RKO (cell line): ENCODE results near the gene C2.

ENCODE experiments used
- DNase-seq: peaks from one replicate; pipeline ENCODE4 v3.0.0-alpha.2; 2016; ENCODE audit warnings: low spot score

Gene C2

DNA sequence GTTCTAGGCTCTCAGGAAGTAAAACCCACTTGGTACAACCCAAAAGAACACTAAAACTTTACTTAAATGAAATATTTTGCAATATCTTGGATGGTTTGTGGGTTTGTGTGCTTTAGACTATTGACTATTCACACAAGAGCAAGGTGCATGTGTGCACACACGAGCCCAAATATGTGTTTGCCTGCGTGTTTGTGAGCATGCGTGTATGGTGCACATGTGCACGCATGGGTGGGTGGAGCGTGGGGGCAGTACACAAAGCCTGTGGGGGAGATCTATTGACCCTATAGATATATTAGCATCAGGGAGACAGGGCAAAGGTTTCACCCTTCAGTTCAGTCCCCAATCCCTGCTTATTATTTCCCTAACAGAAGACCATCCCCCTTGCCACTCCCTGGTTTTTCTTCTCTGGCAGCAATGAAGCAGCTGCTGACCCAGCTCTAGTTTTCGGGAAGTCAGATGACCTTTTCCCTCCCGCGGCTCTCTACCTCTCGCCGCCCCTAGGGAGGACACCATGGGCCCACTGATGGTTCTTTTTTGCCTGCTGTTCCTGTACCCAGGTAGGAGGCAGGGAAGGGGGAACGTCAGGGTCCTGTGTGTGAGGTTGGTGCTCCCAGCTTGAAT is at the start of gene C2:
C2 (plus strand) TSS at position 476 of the 621 bp plus-strand sequence; CDS start at position 512, 36 bp downstream.
- no peak for DNase-seq

- no peak for DNase-seq
Measured at GRCh38 chr6:31878222-31878621, 49.3 kb upstream of the C2 start.

DNA sequence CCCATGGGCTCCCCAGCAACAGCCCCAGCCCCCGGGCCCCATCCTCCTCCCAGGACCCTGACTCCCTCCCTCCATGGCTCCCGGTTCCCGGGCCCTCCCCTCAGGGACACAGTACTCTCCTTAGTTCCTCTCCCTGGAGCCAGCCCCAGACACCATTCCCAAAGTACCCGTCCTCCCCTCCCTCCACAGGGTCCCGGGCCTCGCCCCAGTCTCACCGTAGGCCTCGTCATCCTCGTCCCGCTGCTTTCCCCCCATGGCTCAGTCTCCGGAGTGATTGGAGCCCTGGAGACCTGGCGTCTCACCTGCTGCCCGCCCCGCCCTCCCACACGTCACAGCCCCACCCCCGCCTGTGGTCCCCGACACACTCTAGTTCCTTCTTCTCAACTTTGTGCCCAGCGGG is 48.8 kb upstream of the C2 start, which contains the start of gene SLC44A4:
SLC44A4 (minus strand) TSS at position 272 of the 400 bp plus-strand sequence; CDS start at position 255, 17 bp downstream.
- no peak for DNase-seq

DNA sequence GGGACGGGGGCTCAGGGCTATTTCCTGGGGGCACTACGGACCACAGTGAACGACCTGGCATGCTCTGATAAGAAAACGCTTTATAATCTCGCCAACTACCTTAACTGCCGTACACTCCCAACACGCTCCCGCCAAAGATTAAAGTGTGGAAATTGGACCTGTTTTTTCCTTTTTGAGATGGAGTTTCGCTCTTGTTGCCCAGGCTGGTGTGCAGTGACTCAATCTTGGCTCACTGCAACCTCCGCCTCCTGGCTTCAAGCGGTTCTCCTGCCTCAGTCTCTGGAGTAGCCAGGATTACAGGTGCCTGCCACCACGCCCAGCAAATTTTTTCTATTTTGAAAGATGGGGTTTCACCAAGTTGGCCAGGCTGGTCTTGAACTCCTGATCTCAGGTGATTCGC is 48.4 kb upstream of the C2 start:
- DNase-seq: no peak

DNA sequence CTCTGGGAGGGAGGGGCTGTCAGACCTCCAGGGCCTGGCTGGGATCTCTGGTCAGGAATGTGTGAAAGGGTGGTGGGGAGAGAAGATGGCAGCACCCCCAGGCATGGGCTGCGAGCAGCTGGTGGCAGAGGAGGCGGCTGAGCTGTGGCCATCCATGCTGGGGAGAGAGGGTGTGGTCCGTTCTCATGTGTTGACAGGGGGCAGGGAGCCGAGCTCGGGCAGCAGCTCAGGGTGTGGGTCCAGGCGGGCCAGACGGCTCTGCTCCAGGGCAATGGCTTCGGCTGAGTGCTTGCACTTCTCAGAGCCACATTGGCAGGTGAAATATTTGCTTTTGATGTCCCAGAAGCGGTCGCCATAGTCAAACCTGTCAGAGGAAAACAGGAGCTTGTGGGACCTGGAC is 47.6 kb upstream of the C2 start:
- DNase-seq: no peak

DNA sequence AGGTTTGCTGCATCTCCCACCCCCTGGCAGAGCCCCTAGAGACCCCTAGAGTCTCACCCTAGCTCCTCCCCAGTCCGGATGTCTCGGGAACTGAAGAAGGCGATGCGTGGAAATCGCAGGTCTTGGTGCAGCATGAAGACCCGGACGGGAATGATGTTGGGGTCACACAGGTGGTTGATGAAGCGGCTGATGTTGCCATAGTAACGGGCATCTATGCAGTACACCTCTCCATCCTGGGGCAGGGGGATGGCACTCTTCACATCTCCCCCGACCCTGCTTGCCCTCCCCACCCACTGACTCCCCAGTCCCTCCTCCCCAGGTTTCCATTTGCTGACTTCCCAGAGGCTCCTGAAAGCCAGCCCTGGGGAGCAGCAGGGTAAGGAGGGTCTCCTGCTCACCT is 46.9 kb upstream of the C2 start:
- no peak for DNase-seq

DNA sequence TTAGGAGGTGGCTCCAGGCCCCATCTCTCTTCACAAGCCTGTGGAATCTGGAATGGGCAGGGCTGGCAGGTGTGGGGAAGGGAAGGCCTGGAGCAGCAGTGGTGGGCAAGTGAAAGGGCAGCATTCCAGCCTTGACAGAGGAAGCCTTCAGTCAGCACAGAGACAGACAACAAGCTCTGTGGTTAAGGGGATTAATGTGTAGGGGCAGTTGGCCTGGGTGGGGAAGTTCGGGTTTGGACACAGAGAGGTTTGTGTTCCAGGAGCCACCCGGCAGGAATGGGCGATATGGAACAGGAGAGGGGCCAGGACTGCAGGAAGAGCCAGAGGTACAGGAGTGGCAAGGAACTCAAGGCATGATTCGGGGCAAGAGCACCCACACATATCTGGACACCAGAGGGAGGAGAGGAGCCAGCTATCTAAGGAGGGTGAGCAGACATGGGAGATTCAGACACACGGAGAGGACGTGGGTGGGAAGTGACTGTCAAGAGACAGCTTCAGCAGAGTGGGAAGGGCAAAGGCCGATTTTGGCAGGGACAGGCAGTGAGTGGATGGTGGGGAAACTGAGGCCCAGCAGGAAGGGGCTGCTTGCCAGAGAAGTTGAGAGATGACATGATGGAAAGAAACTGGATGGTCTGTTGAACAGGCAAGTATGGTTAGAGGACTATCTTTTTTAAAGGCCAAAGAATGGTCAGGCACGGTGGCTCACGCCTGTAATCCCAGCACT is 46.2 kb upstream of the C2 start:
- no peak for DNase-seq

GRCh38 chr6:31882344-31882743 is 45.2 kb upstream of the C2 start:
- DNase-seq: no peak

DNA sequence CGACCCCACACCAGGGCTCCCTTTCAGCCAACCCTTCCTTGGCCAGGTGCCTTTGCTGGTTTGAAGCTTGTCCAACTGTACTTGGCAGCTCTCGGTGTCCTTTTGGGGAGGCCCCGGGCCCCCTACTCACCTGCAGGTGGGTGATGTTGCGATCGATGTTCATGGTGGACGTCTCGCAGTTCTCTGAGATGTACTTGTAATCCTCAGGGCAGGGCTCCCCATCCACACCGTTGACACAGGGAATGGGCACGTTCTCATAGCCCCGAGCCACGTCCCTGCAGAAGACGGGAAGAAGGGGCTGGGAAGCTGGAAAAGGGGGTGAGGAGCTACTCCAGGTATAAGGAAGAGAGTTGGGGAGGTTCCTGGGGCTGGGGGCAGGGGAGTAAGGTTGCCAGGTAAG is 43.8 kb upstream of the C2 start:
- DNase-seq: no peak

DNA sequence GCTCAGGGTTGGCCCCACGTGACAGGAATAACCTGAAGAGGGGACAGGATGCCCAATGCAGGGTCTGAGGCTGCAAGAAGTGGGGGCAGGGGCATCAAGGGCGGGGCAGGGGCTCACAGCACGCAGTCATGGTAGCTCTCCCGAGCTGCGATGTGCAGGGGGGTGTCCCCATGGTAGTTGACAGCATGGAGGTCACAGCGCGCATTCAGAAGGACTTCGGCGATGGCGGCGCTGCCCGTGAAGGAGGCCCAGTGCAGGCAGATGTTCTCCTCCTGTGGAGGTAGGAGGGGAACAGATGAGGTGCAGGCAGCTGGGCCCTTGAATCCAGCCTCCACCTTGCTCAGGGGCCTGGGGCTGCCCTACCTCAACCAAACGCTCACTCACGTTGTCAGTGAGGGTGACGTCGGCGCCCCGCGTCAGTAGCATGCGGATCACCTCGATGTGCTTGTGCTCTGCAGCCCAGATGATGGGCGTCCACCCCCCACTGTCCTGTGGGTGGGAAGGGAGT is 42.9 kb upstream of the C2 start:
- no peak for DNase-seq

DNA sequence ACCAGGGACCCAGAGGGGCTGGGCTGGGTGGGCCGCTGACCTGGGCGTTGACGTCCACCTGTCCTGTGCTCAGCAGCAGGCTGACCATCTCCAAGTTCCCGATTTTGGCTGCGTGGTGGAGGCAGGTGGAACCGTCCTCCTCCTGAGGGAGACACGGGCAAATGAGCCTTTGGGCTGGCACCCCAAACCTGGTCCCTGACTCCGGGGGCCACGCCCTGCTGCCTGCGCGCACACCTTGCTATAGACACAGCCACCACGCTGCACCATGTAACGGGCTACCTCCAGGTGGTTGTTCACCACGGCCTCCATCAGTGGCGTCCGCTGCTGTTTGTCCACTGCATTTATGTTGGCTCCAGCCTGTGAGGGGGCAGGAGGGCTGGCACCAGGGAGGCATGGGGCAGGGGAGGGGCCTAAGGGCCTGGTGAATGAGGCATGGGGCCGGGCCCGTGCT is 41.0 kb upstream of the C2 start:
- DNase-seq: no peak

DNA sequence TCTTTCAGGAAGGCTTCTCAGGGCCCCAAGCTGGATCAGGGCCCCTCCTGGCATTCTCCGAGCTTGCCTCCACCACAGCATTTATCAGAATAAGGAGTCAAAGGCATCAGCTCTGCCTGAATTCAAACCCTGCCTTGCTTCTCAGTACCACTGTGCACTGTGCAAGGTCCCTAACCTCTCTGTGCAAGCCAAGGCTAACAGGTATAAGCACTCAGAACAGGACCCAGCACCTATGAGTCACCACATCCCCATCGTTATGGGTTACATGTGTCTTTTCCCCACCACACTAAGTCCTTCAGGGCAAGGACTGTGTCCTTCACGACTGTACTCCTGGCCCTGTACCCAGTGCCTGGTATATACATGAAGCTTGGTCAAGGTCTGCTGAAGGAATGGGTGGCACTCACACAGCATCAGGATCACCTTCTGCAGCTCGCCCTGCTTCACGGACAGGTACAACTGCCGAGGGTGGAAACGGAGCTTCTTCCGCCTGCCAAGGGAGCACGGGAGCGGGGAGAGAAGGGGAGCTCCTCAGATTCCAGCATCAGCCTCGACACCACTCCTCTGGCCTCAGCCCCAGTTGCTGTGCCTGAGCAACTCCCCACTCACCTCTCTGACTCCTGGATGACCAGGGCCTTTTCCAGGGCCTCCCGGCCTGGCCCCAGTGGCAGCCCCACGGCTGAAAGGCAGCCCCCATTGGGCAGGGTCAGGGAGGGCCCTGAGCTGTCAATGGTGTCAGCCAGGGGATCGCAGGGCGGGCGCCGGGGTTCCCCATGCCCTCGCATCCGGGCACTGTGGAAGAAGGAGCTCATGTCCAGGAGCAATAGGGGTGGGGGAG is 40.1 kb upstream of the C2 start:
- DNase-seq: no peak

- DNase-seq: no peak
Measured at GRCh38 chr6:31888276-31889258, 39.0 kb upstream of the C2 start.

DNA sequence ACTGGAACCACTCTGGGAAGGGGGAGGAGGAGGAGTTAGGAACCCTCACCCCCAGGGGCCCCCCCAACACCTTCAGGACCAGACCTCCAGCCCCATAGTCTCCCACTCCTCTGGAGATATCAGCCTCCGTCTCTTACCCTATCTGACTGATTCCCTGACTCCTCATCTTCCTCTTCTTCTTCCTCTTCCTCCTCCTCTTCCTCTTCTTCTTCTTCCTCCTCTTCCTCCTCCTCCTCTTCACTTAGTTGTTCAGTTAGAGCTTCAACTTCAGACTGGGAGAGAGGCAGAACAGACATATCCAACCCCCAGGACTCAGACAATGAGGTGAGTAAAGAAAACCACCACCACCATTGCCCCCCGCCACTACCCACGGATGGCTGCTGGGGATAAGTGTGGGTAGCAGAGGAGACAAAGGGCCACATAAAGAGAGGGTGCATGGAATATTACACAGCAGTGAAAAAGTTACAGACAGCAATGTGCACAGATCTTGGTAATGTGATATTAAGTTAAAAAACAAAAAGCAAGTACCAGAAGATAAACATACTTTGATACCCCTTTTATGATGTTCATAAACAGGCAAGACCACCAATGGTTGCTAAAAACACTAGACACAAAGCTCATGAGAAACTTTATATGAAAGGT is 38.1 kb upstream of the C2 start:
- DNase-seq: no peak

DNA sequence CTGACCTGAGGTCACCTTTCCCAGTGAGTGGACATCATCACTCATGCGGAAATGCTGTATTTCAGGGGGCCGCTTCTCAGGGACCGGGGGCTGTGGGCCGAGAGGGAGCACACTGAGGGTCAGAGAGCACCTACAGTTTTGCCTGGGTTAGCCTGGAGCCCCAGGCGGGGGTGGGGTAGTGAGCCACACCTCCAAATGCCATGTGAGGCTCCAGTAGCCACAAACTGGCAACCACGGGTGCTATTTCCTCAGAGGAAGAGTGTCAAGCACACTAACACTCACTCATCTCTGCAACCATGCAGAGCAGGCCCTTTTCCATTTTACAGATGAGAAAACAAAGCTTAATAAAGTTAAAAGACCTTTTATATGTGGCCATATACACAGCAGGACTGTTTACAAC is 34.7 kb upstream of the C2 start:
- no peak for DNase-seq

DNA sequence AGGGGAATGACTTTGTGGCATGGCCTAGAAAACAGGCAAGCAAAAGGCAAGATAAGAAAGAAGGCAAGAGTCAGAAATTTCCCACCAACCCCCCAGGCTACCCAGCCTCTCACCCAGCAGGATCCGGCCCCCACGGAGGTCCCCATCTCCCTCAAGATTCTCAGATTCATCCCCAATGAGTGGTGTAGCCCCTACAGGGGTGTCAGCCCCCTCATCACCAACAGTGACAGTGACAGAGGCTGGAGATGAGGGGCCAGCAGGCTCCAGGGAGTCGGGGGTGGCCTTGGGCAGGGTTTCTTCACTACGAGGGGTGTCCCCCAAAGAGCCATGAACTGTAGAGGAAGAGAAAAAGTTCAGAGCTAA is 31.0 kb upstream of the C2 start:
- DNase-seq: no peak

GRCh38 chr6:31896856-31897611 is 30.5 kb upstream of the C2 start:
- DNase-seq: no peak

DNA sequence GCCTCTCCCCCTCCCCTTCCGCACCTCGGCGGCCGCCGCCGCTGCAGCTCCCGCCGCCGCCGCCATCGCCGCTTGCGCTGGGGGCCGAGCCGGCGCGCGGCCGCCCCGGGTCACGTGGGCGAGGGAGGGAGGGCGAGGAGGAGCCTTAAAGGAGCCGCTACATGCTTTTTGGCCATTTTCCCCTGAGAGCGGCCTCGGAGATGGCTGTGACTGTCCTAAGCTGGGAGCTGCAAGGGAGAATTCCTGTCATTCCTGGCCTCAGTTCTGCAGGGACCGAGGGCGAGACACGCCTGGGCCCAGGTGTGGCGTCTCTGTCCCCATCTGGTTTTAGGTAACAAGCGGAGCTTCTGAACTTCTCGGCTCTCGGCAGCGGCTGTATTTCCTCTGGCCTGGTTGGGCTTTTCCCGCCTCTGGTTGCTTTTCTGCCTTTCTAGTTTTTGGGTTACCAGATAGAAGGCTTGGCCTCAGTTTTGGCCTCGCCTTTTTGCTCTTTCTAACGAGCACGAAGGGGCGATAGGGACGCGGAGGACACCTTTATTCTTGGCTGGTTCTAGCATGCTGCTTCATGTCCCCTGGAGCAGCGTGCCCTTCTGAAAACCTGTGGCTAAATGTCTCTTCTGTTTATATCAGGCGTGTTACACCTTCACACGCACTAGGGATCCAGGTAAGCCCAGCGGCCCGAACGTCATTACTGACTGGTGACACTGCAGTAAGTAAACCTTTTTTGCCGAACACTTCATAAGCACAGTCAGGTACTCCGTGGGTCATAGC is 29.7 kb upstream of the C2 start, which contains the start of gene EHMT2:
EHMT2 (minus strand) TSS at position 87 of the 771 bp plus-strand sequence; CDS start at position 66, 21 bp downstream.
- DNase-seq: peak; percentile 87

GRCh38 chr6:31898383-31899011 is 29.0 kb upstream of the C2 start:
- peak; percentile 62 for DNase-seq
